HCT116 (cell line): ENCODE data around the gene APOC1.

ENCODE experiments used
- CTCF ChIP-seq, 3 experiments: fragments of 200-600 bp in 1 of 3; sonication (generic) in 1 of 3; IDR thresholded peaks in 2 of 3; conservative IDR thresholded peaks in 1 of 3; 2 replicates each; pipeline ENCODE4 v1.5.1; 2012 to 2017; ENCODE audit warnings: low read depth in 2 of 3, low read length in 2 of 3, antibody characterized with exemption in 1 of 3, borderline replicate concordance in 1 of 3, control low read depth in 1 of 3, mild to moderate bottlenecking in 1 of 3, mixed read lengths in 1 of 3, mixed run types in 1 of 3, moderate library complexity in 1 of 3; ENCODE audit not compliant: insufficient read depth in 1 of 3
- EGR1 ChIP-seq: IDR thresholded peaks from 2 replicates; pipeline ENCODE4 v1.6.1; 2012; ENCODE audit warnings: low read depth
- EZH2 ChIP-seq: fragments of 200-600 bp; sonication (generic); IDR thresholded peaks from 2 replicates; pipeline ENCODE4 v1.6.1; 2017; ENCODE audit warnings: antibody characterized with exemption, mixed run types
- MAX ChIP-seq: IDR thresholded peaks from 2 replicates; pipeline ENCODE4 v1.6.1; 2012
- POLR2A ChIP-seq: IDR thresholded peaks from 2 replicates; pipeline ENCODE4 v1.7.0; 2011; ENCODE audit warnings: borderline replicate concordance; ENCODE audit not compliant: insufficient read depth, insufficient read length; ENCODE audit errors: extremely low read depth
- POLR2AphosphoS5 ChIP-seq: IDR thresholded peaks from 2 replicates; pipeline ENCODE4 v1.6.1; 2011; ENCODE audit warnings: mild to moderate bottlenecking, low read depth, low read length, moderate library complexity
- RAD21 ChIP-seq: IDR thresholded peaks from 2 replicates; pipeline ENCODE4 v1.6.1; 2012; ENCODE audit warnings: low read depth, mild to moderate bottlenecking
- REST ChIP-seq: IDR thresholded peaks from 2 replicates; pipeline ENCODE4 v1.6.1; 2012; ENCODE audit warnings: low read depth
- SIN3A ChIP-seq: IDR thresholded peaks from 2 replicates; pipeline ENCODE4 v1.6.1; 2012; ENCODE audit warnings: low read depth
- SP1 ChIP-seq: IDR thresholded peaks from 2 replicates; pipeline ENCODE4 v1.6.1; 2012; ENCODE audit warnings: low read depth
- SRF ChIP-seq: IDR thresholded peaks from 2 replicates; pipeline ENCODE4 v1.6.1; 2012; ENCODE audit warnings: low read depth
- YY1 ChIP-seq: IDR thresholded peaks from 2 replicates; pipeline ENCODE4 v1.6.1; 2011; ENCODE audit warnings: low read length, low read depth, moderate library complexity, mild to moderate bottlenecking; ENCODE audit not compliant: insufficient replicate concordance; ENCODE audit errors: extremely low read depth
- ZBTB33 ChIP-seq: IDR thresholded peaks from 2 replicates; pipeline ENCODE4 v1.6.1; 2011; ENCODE audit warnings: mild to moderate bottlenecking, low read length, moderate library complexity; ENCODE audit not compliant: insufficient replicate concordance; ENCODE audit errors: extremely low read depth
- ZNF274 ChIP-seq: fragments of 200-500 bp; sonication (Bioruptor generic); IDR thresholded peaks from 2 replicates; pipeline ENCODE4 v1.6.1; 2014; ENCODE audit warnings: mild to moderate bottlenecking, low read depth, low read length, inconsistent platforms

- TF ChIP-seq ZNF274 (no peak), CTCF (IDR thresholded peaks at IDR 0.05 in 2 of 3, conservative IDR thresholded peaks at IDR 0.05 in 1 of 3; ENCODE audit: borderline replicate concordance in 1 of 3, insufficient read depth in 1 of 3, low read depth in 2 of 3, low read length in 2 of 3) (no peak), POLR2A (no peak), RAD21 (no peak), SRF (no peak), POLR2AphosphoS5 (no peak), EGR1 (no peak), SP1 (no peak), SIN3A (no peak), YY1 (no peak), REST (no peak), EZH2 (no peak), MAX (no peak), ZBTB33 (no peak)
These were observed 26.8 kb upstream of the APOC1 start for GRCh38 chr19:44887648-44888047.
